H1 (cell line): ENCODE data around the gene SLC4A7. TPM values are rescaled to one million over a fixed set of nuclear protein-coding genes. Genes with fewer than 3 reads are reported as not detected.

Source experiments
- CTCF ChIA-PET: fragments of 300-600 bp; sonication (Branson Sonifier 250); formaldehyde crosslinking; loops from one replicate; lab custom pipeline; 2021; ENCODE audit not compliant: partially characterized antibody; lab: Charles Lee
- POLR2A ChIA-PET: fragments of 300-600 bp; sonication (Branson Sonifier 250); formaldehyde crosslinking; loops from one replicate; lab custom pipeline; 2021; ENCODE audit warnings: inconsistent platforms; ENCODE audit not compliant: partially characterized antibody; lab: Charles Lee
- DNase-seq, 2 experiments: peaks; one replicate each; pipeline versions ENCODE4 v3.0.0 to v3.0.0-alpha.2; 2010 to 2022; ENCODE audit warnings: low spot score in 2 of 2, low read depth in 1 of 2, mixed read lengths in 1 of 2
- FAIRE-seq: peaks from 2 replicates; lab custom pipeline; 2011; peaks lifted over from hg19 to GRCh38; lab: Jason Lieb, UNC
- H2AFZ ChIP-seq: 2 replicates; pipeline ENCODE4 v1.8.1; 2012; ENCODE audit warnings: low read length, inconsistent platforms
- H2AK5ac ChIP-seq: 2 replicates; pipeline ENCODE4 v1.6.1; 2013; ENCODE audit warnings: low read depth, low read length
- H2BK120ac ChIP-seq: replicated peaks from 2 replicates; pipeline ENCODE3; 2013; ENCODE audit warnings: low read depth, low read length, inconsistent platforms
- H2BK12ac ChIP-seq: 2 replicates; pipeline ENCODE4 v1.6.1; 2013; ENCODE audit warnings: low read depth, low read length
- H2BK15ac ChIP-seq: 2 replicates; pipeline ENCODE4 v1.6.1; 2013; ENCODE audit warnings: low read length
- H2BK20ac ChIP-seq: 2 replicates; pipeline ENCODE4 v1.6.1; 2013; ENCODE audit warnings: low read length
- H2BK5ac ChIP-seq: 2 replicates; pipeline ENCODE4 v1.6.1; 2013; ENCODE audit warnings: low read depth, low read length
- H3K14ac ChIP-seq: 2 replicates; pipeline ENCODE4 v1.6.1; 2013; ENCODE audit warnings: inconsistent platforms; ENCODE audit not compliant: insufficient read length
- H3K18ac ChIP-seq: 2 replicates; pipeline ENCODE4 v1.6.1; 2013; ENCODE audit warnings: low read length; ENCODE audit errors: extremely low read depth
- H3K23ac ChIP-seq: 2 replicates; pipeline ENCODE4 v1.6.1; 2013; ENCODE audit warnings: inconsistent platforms; ENCODE audit not compliant: insufficient read length
- H3K23me2 ChIP-seq: 2 replicates; pipeline ENCODE4 v1.6.1; 2013; ENCODE audit warnings: low read depth, low read length
- H3K27ac ChIP-seq: 2 replicates; pipeline ENCODE4 v1.6.1; 2011; ENCODE audit warnings: low read depth, low read length, inconsistent platforms
- H3K27me3 ChIP-seq, 4 experiments: replicated peaks in 1 of 4; 1 replicate in 1 of 4; 2 replicates in 3 of 4; pipeline versions ENCODE4 v1.6.1 to v1.8.1; 2011 to 2013; ENCODE audit warnings: low read length in 3 of 4, mild to moderate bottlenecking in 3 of 4, inconsistent platforms in 2 of 4, mixed read lengths in 2 of 4, moderate library complexity in 1 of 4; ENCODE audit not compliant: control insufficient read depth in 3 of 4, insufficient read depth in 3 of 4; ENCODE audit errors: extremely low read depth in 1 of 4
- H3K36me3 ChIP-seq, 4 experiments: 2 replicates each; pipeline versions ENCODE4 v1.6.1 to v1.8.1; 2011 to 2013; ENCODE audit warnings: mild to moderate bottlenecking in 4 of 4, low read length in 3 of 4, moderate library complexity in 2 of 4, control low read depth in 1 of 4, inconsistent platforms in 1 of 4; ENCODE audit not compliant: insufficient read depth in 4 of 4, control insufficient read depth in 2 of 4
- H3K4ac ChIP-seq: replicated peaks from 2 replicates; pipeline ENCODE3; 2013; ENCODE audit warnings: low read length, low read depth, mixed read lengths, inconsistent platforms; ENCODE audit not compliant: insufficient read length
- H3K4me1 ChIP-seq, 4 experiments: replicated peaks in 1 of 4; 1 replicate in 1 of 4; 2 replicates in 3 of 4; pipeline versions ENCODE4 v1.6.1 to v1.8.1; 2011 to 2013; ENCODE audit warnings: low read length in 3 of 4, inconsistent platforms in 2 of 4, mixed read lengths in 1 of 4; ENCODE audit not compliant: insufficient read depth in 4 of 4, control insufficient read depth in 3 of 4
- H3K4me2 ChIP-seq, 2 experiments: 2 replicates each; pipeline versions ENCODE4 v1.6.1 to v1.8.1; 2011 to 2013; ENCODE audit warnings: low read depth in 2 of 2, low read length in 2 of 2, control low read depth in 1 of 2, inconsistent platforms in 1 of 2, mild to moderate bottlenecking in 1 of 2; ENCODE audit not compliant: insufficient read depth in 1 of 2
- H3K4me3 ChIP-seq, 4 experiments: fragments of 200-600, 300-600 bp in 1 of 4; sonication (generic), shearing (Covaris generic), sonication (Bioruptor Twin) in 1 of 4; 2 replicates each; pipeline versions ENCODE4 v1.5.1 to v1.8.1; 2011 to 2016; ENCODE audit warnings: low read length in 4 of 4, low read depth in 3 of 4, control low read depth in 2 of 4, inconsistent platforms in 2 of 4, mild to moderate bottlenecking in 2 of 4, mixed read lengths in 1 of 4, moderate library complexity in 1 of 4; ENCODE audit not compliant: insufficient read depth in 2 of 4; ENCODE audit errors: extremely low read depth in 1 of 4
- H3K56ac ChIP-seq: replicated peaks from 2 replicates; pipeline ENCODE3; 2013; ENCODE audit warnings: low read depth, mild to moderate bottlenecking, mixed read lengths, low read length, inconsistent platforms; ENCODE audit not compliant: insufficient read length
- H3K79me1 ChIP-seq: 2 replicates; pipeline ENCODE4 v1.6.1; 2013; ENCODE audit warnings: low read depth, low read length, control low read depth
- H3K79me2 ChIP-seq, 2 experiments: 2 replicates each; pipeline versions ENCODE4 v1.6.1 to v1.8.1; 2012 to 2013; ENCODE audit warnings: low read length in 2 of 2, mild to moderate bottlenecking in 2 of 2, inconsistent platforms in 1 of 2; ENCODE audit not compliant: insufficient read depth in 2 of 2, control insufficient read depth in 1 of 2
- H3K9ac ChIP-seq, 4 experiments: replicated peaks in 1 of 4; 1 replicate in 1 of 4; 2 replicates in 3 of 4; pipeline versions ENCODE4 v1.6.1 to v1.8.1; 2011 to 2013; ENCODE audit warnings: low read depth in 3 of 4, low read length in 3 of 4, control low read depth in 2 of 4, mild to moderate bottlenecking in 2 of 4, moderate library complexity in 2 of 4, inconsistent platforms in 1 of 4; ENCODE audit errors: extremely low read depth in 1 of 4
- H3K9me3 ChIP-seq, 2 experiments: 2 replicates each; pipeline versions ENCODE4 v1.6.1 to v1.8.1; 2012 to 2013; ENCODE audit warnings: mild to moderate bottlenecking in 2 of 2, moderate library complexity in 2 of 2, control low read depth in 1 of 2, inconsistent platforms in 1 of 2, low read depth in 1 of 2, low read length in 1 of 2, mixed read lengths in 1 of 2; ENCODE audit not compliant: insufficient read depth in 2 of 2
- H4K20me1 ChIP-seq, 2 experiments: replicated peaks in 1 of 2; 2 replicates each; pipeline versions ENCODE3 to v1.8.1; 2011 to 2013; ENCODE audit warnings: inconsistent platforms in 2 of 2, low read length in 2 of 2, mild to moderate bottlenecking in 1 of 2; ENCODE audit not compliant: insufficient read depth in 2 of 2, control insufficient read depth in 1 of 2
- H4K5ac ChIP-seq: 2 replicates; pipeline ENCODE4 v1.6.1; 2013; ENCODE audit warnings: low read length, low read depth, mixed read lengths, inconsistent platforms; ENCODE audit not compliant: insufficient read length
- H4K8ac ChIP-seq: 2 replicates; pipeline ENCODE4 v1.8.0; 2013; ENCODE audit warnings: mild to moderate bottlenecking, moderate library complexity, low read length, inconsistent platforms; ENCODE audit not compliant: insufficient read depth; ENCODE audit errors: extremely low read depth
- H4K91ac ChIP-seq: replicated peaks from 2 replicates; pipeline ENCODE3; 2013; ENCODE audit warnings: low read length, mixed read lengths, inconsistent platforms; ENCODE audit not compliant: insufficient read length
- CEBPB ChIP-seq: IDR thresholded peaks from 2 replicates; pipeline ENCODE4 v1.6.1; 2012; ENCODE audit warnings: low read depth, low read length
- EP300 ChIP-seq, 2 experiments: IDR thresholded peaks; 1 replicate in 1 of 2; 2 replicates in 1 of 2; pipeline ENCODE4 v1.6.1; 2011 to 2012; ENCODE audit warnings: low read depth in 2 of 2, low read length in 2 of 2, mild to moderate bottlenecking in 2 of 2, borderline replicate concordance in 1 of 2, inconsistent platforms in 1 of 2, moderate library complexity in 1 of 2
- GABPA ChIP-seq: IDR thresholded peaks from 2 replicates; pipeline ENCODE4 v1.6.1; 2011; ENCODE audit warnings: mild to moderate bottlenecking, low read length, moderate library complexity, borderline replicate concordance; ENCODE audit not compliant: insufficient read depth
- KDM1A ChIP-seq: fragments of 200-600, 300-600 bp; sonication (generic); IDR thresholded peaks from 2 replicates; pipeline ENCODE4 v1.7.1; 2016; ENCODE audit warnings: mild to moderate bottlenecking, low read length, borderline replicate concordance
- NANOG ChIP-seq: IDR thresholded peaks from 2 replicates; pipeline ENCODE4 v1.6.1; 2011; ENCODE audit warnings: low read length, low read depth, mild to moderate bottlenecking, inconsistent platforms; ENCODE audit not compliant: insufficient read depth, poor library complexity, severe bottlenecking
- TCF12 ChIP-seq: IDR thresholded peaks from 2 replicates; pipeline ENCODE4 v1.6.1; 2011; ENCODE audit warnings: low read depth, mild to moderate bottlenecking, low read length
- polyA plus RNA-seq, 7 experiments: library from polyadenylated mRNA; depleted of rRNA in 3 of 7; stranded (reverse) in 5 of 7; unstranded in 2 of 7; fragments of >200 nt in 5 of 7; fragments of 200-250 nt in 2 of 7; gene quantifications; 1 replicate in 5 of 7; 2 replicates in 1 of 7; 4 replicates in 1 of 7; pipeline versions ENCODE4 v1.2.1 to v1.2.3, GENCODE V29; 2011 to 2013; ENCODE audit warnings: missing spikeins in 2 of 7, mixed read lengths in 2 of 7
- total RNA-seq: library from RNA; stranded (reverse); fragmentation: NEBNext Ultra II Directional; extraction: Animal tissue kit (Norgen Biotek cat#: 25700); gene quantifications from 2 replicates; pipeline ENCODE4 v1.2.1, GENCODE V29; 2021
- TF ChIP-seq, protein P1 (sequence below): IDR thresholded peaks from 2 replicates; pipeline ENCODE4 v1.6.1; 2012; ENCODE audit warnings: inconsistent platforms

The SLC4A7 gene
- total and polyA plus RNA-seq, 2 of the 8 experiments (the other 6 are each of a cell fraction or from before 2014, with no cell fraction given), result 14.9 to 70.5 TPM

GRCh38 chr3:27454914-27455313, 29.3 kb downstream of the SLC4A7 start:
- Histone ChIP-seq H4K5ac (no peak overlapping the region), H3K4me2 (no peak overlapping the region), H4K20me1 (peaks cover 2 to 5% of the 10 kb centered on the region in 2 experiments), H3K18ac (no peak overlapping the region), H2BK12ac (no peak overlapping the region), H3K9ac (no peak overlapping the region), H3K79me1 (no peaks in the 10 kb centered on the region), H3K4ac (no peak overlapping the region), H3K4me1 (peaks cover 0 to 10% (median 0%) of the 10 kb centered on the region in 4 experiments; a peak in 2 of 7 replicates), H2AK5ac (no peak overlapping the region), H3K14ac (no peak overlapping the region), H3K23ac (no peak overlapping the region), H3K79me2 (peaks cover 0 to 91% of the 10 kb centered on the region in 2 experiments; a peak in 2 of 4 replicates), H4K8ac (no peak overlapping the region), H2BK15ac (no peak overlapping the region), H3K27me3 (no peaks in the 10 kb centered on the region), H3K36me3 (no peaks in the 10 kb centered on the region; a peak in 2 of 8 replicates), H2BK120ac (no peak overlapping the region), H2BK20ac (no peak overlapping the region), H3K27ac (no peak overlapping the region), H2AFZ (no peak overlapping the region), H3K4me3 (no peak overlapping the region), H3K9me3 (no peaks in the 10 kb centered on the region), H4K91ac (no peak overlapping the region), H2BK5ac (no peak overlapping the region), H3K56ac (no peak overlapping the region), H3K23me2 (no peaks in the 10 kb centered on the region)
- ChIA-PET POLR2A (interaction anchor here (1.0 kb wide), 1 partner anchor 108 kb away, joined by 3 read pairs; no protein-coding TSS in a partner anchor), CTCF (interaction anchor here (0.7 to 2.5 kb wide), 4 partner anchors 12 to 1618 kb away, joined by 3 to 6 read pairs (median 4); no protein-coding TSS in a partner anchor)
- TF ChIP-seq GABPA (no peak), NANOG (no peak), TCF12 (no peak), EP300 (IDR thresholded peaks at IDR 0.05; ENCODE audit: borderline replicate concordance in 1 of 2, low read depth in 2 of 2, low read length in 2 of 2) (no peak), KDM1A (no peak), CEBPB (no peak)
- TF ChIP-seq, protein P1, sequence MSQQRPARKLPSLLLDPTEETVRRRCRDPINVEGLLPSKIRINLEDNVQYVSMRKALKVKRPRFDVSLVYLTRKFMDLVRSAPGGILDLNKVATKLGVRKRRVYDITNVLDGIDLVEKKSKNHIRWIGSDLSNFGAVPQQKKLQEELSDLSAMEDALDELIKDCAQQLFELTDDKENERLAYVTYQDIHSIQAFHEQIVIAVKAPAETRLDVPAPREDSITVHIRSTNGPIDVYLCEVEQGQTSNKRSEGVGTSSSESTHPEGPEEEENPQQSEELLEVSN, result no peak
- DNase-seq, result no peak
- no peak for FAIRE-seq
